NCI-H187 (cell line): Measurements from ENCODE around the gene TBKBP1.
A peak's percentile ranks its signal among the peaks of the same experiment; 100 is the strongest.
"Not testable (repeated sequence)": the region's sequence is repeated elsewhere in the genome, so short reads cannot be mapped to it uniquely, and the experiment has no call there.

Experiments used
- DNase-seq, 2 experiments: peaks; one replicate each; lab custom pipeline; 2025; lab: John Stamatoyannopoulos, UW

TBKBP1 gene

GRCh38 chr17:47682138-47682537 is 11.8 kb upstream of the TBKBP1 start:
- no peak for DNase-seq

- not testable (repeated sequence) for DNase-seq
Measured at GRCh38 chr17:47682727-47683126, 11.2 kb upstream of the TBKBP1 start.

- DNase-seq, result no peak
Measured at GRCh38 chr17:47684025-47684424, 9.9 kb upstream of the TBKBP1 start.

- DNase-seq, result no peak
Measured at GRCh38 chr17:47684535-47685193, 9.3 kb upstream of the TBKBP1 start.

- no peak for DNase-seq
Measured at GRCh38 chr17:47685556-47686275, 8.2 kb upstream of the TBKBP1 start.

GRCh38 chr17:47686276-47686635 is 7.7 kb upstream of the TBKBP1 start:
- DNase-seq, result no peak

GRCh38 chr17:47686664-47687327 is 7.2 kb upstream of the TBKBP1 start:
- DNase-seq, result no peak

- DNase-seq, result no peak
Measured at GRCh38 chr17:47687328-47687690, 6.7 kb upstream of the TBKBP1 start.

GRCh38 chr17:47687748-47688147 is 6.2 kb upstream of the TBKBP1 start:
- DNase-seq, result no peak

- DNase-seq, result no peak
Measured at GRCh38 chr17:47690121-47690520, 3.8 kb upstream of the TBKBP1 start.

- no peak for DNase-seq
Measured at GRCh38 chr17:47692137-47692894, 1.6 kb upstream of the TBKBP1 start.

- no peak for DNase-seq
Measured at GRCh38 chr17:47692895-47693730, 848 bp upstream of the TBKBP1 start.

GRCh38 chr17:47694581-47695428 is 844 bp downstream of the TBKBP1 start:
- no peak for DNase-seq

- no peak for DNase-seq
Measured at GRCh38 chr17:47695429-47696376, 1.7 kb downstream of the TBKBP1 start.

- no peak for DNase-seq
Measured at GRCh38 chr17:47696717-47697642, 3.0 kb downstream of the TBKBP1 start.

- no peak for DNase-seq
Measured at GRCh38 chr17:47697906-47698711, 4.1 kb downstream of the TBKBP1 start.

GRCh38 chr17:47698749-47699535 is 5.0 kb downstream of the TBKBP1 start:
- DNase-seq, result peak; percentile 7 to 43
